ENCODE data around the gene CAPZB.

The CAPZB gene

DNA sequence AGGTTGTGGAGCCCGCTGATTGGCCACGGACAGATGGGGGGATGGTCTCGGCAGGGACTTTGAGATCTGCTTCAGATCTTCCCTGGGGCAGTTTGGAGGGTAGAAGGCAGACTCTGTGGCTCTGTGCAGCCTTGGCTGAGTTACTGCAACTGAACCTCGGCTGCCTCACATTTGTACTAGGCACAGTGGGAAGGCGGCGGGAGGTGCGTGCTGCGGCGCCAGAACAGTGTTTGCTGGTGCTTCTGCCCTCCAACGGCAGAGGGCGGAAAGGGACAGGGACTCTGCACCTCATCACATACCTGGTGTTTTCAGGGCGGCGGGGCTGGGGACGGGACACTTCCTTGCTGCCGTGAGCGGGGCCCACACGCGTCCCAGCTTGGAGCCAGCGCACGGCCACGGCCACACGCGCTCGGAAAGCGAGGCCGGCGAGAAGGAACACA is 147.0 kb downstream of the CAPZB start:
- no peak for ATAC-seq
- no peak for TF ChIP-seq PPARA (CRISPR knock-in tag; IDR thresholded peaks at IDR 0.05; ENCODE audit: borderline replicate concordance)
- no peak for TF ChIP-seq ZC3H10 (CRISPR knock-in tag; IDR thresholded peaks at IDR 0.05)
- no peak for TF ChIP-seq CSRNP3 (CRISPR knock-in tag; IDR thresholded peaks at IDR 0.05)
- no peak for TF ChIP-seq POU6F1 (CRISPR knock-in tag; IDR thresholded peaks at IDR 0.05; ENCODE audit: borderline replicate concordance, low read depth)
- TF ChIP-seq ZNF70 (CRISPR knock-in tag; IDR thresholded peaks at IDR 0.05): no peak

DNA sequence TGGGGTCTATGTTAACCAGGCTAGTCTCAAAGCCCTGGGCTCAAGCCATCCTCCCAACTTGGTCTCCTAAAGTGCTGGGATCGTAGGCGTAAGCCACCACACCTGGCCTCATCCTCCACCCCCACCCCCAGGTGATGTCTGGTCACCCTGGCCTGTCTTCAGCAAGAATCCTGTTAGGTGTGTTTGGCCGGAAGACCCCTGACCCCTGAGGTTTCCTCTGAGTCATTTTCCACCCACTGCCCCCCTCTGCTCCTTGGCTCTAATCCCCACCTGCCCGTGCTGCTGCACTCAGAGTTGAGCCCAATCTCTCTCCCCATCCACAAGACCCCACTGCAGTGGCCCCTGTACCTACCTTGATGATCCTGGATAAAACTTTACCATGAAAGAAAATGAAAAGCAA is 148.1 kb downstream of the CAPZB start:
- no peak for ATAC-seq
- no peak for TF ChIP-seq CSRNP3 (CRISPR knock-in tag; IDR thresholded peaks at IDR 0.05)
- TF ChIP-seq ZNF565 (CRISPR knock-in tag; conservative IDR thresholded peaks at IDR 0.05; ENCODE audit: low read depth): no peak
- no peak for TF ChIP-seq PPARA (CRISPR knock-in tag; IDR thresholded peaks at IDR 0.05; ENCODE audit: borderline replicate concordance)
- no peak for TF ChIP-seq ISL1 (CRISPR knock-in tag; IDR thresholded peaks at IDR 0.05)
- no peak for TF ChIP-seq CREB5 (CRISPR knock-in tag; IDR thresholded peaks at IDR 0.05; ENCODE audit: low read depth)
- TF ChIP-seq CSDC2 (CRISPR knock-in tag; IDR thresholded peaks at IDR 0.05): no peak
- TF ChIP-seq, protein P1, sequence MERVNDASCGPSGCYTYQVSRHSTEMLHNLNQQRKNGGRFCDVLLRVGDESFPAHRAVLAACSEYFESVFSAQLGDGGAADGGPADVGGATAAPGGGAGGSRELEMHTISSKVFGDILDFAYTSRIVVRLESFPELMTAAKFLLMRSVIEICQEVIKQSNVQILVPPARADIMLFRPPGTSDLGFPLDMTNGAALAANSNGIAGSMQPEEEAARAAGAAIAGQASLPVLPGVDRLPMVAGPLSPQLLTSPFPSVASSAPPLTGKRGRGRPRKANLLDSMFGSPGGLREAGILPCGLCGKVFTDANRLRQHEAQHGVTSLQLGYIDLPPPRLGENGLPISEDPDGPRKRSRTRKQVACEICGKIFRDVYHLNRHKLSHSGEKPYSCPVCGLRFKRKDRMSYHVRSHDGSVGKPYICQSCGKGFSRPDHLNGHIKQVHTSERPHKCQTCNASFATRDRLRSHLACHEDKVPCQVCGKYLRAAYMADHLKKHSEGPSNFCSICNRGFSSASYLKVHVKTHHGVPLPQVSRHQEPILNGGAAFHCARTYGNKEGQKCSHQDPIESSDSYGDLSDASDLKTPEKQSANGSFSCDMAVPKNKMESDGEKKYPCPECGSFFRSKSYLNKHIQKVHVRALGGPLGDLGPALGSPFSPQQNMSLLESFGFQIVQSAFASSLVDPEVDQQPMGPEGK (CRISPR knock-in tag; IDR thresholded peaks at IDR 0.05; ENCODE audit: borderline replicate concordance): no peak
- no peak for TF ChIP-seq TOX (CRISPR knock-in tag; IDR thresholded peaks at IDR 0.05; ENCODE audit: borderline replicate concordance)
- TF ChIP-seq BACH2 (CRISPR knock-in tag; IDR thresholded peaks at IDR 0.05; ENCODE audit: borderline replicate concordance): no peak
- no peak for TF ChIP-seq ZFP3 (CRISPR knock-in tag; IDR thresholded peaks at IDR 0.05)

DNA sequence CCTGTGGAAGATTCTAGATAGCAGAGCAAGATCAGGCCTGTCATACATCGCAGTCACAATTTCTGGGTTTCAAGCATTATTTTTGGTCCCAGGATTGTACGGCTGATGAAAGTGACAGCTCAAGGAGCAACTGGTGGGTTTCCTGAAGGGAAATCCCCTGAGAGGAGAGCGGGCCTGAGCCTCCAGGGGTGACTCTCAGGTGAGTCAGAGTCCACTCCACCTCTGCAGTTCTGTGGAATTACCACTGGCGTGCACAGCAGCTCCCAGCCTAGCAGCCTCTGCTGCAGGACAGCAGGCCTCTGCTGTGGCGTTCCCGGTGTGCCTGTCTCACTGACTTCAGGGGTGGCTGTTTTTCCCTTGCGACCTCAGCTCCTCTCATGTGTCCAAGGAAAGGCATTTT is 148.8 kb downstream of the CAPZB start:
- TF ChIP-seq ZNF70 (CRISPR knock-in tag; IDR thresholded peaks at IDR 0.05) (no peak), SNAI2 (CRISPR knock-in tag; IDR thresholded peaks at IDR 0.05) (no peak), ZNF565 (CRISPR knock-in tag; conservative IDR thresholded peaks at IDR 0.05; ENCODE audit: low read depth) (no peak), CSRNP3 (CRISPR knock-in tag; IDR thresholded peaks at IDR 0.05) (no peak), ESRRG (CRISPR knock-in tag; IDR thresholded peaks at IDR 0.05) (no peak), ZFP30 (CRISPR knock-in tag; IDR thresholded peaks at IDR 0.05) (no peak), ZFP3 (CRISPR knock-in tag; IDR thresholded peaks at IDR 0.05) (no peak), CSDC2 (CRISPR knock-in tag; IDR thresholded peaks at IDR 0.05) (no peak), ARNTL (CRISPR knock-in tag; IDR thresholded peaks at IDR 0.05; ENCODE audit: borderline replicate concordance, low read depth) (no peak), TSHZ2 (CRISPR knock-in tag; IDR thresholded peaks at IDR 0.05) (no peak), ZC3H10 (CRISPR knock-in tag; IDR thresholded peaks at IDR 0.05) (no peak), RARB (CRISPR knock-in tag; IDR thresholded peaks at IDR 0.05) (no peak), CREB5 (CRISPR knock-in tag; IDR thresholded peaks at IDR 0.05; ENCODE audit: low read depth) (no peak), PPARA (CRISPR knock-in tag; IDR thresholded peaks at IDR 0.05; ENCODE audit: borderline replicate concordance) (no peak)
- peak; percentile 5; the same call in 1 of the 3 replicates for ATAC-seq

Measured in SK-N-SH treated with all-trans-retinoic acid at 6 μM for 48 hours (cell line).